Ammon's horn (tissue), 1 donor: ENCODE results near the gene CUBN.

Experiments
- DNase-seq: peaks from one replicate; pipeline ENCODE4 v3.0.0-alpha.2; 2016; ENCODE audit warnings: low spot score

Gene CUBN

GRCh38 chr10:16950656-16951601 is 178.7 kb downstream of the CUBN start:
- DNase-seq = peak; percentile 73

GRCh38 chr10:16949816-16950215 is 179.8 kb downstream of the CUBN start:
- no peak for DNase-seq

GRCh38 chr10:16948361-16948760 is 181.2 kb downstream of the CUBN start:
- DNase-seq = no peak

GRCh38 chr10:16947069-16947468 is 182.5 kb downstream of the CUBN start:
- DNase-seq = no peak

GRCh38 chr10:16945593-16945992 is 184.0 kb downstream of the CUBN start:
- no peak for DNase-seq

- no peak for DNase-seq
Observed at GRCh38 chr10:16944986-16945385, 184.6 kb downstream of the CUBN start.

GRCh38 chr10:16944402-16944801 is 185.2 kb downstream of the CUBN start:
- DNase-seq = no peak

GRCh38 chr10:16943295-16944285 is 186.0 kb downstream of the CUBN start:
- peak; percentile 16 for DNase-seq

- DNase-seq = no peak
Observed at GRCh38 chr10:16942381-16943078, 187.1 kb downstream of the CUBN start.

GRCh38 chr10:16941870-16942269 is 187.7 kb downstream of the CUBN start:
- DNase-seq = no peak

GRCh38 chr10:16941067-16941466 is 188.5 kb downstream of the CUBN start:
- DNase-seq = no peak

- no peak for DNase-seq
Observed at GRCh38 chr10:16938952-16939351, 190.7 kb downstream of the CUBN start.

GRCh38 chr10:16934461-16934860 is 195.2 kb downstream of the CUBN start:
- no peak for DNase-seq

GRCh38 chr10:16933783-16934182 is 195.8 kb downstream of the CUBN start:
- no peak for DNase-seq

- DNase-seq = no peak
Observed at GRCh38 chr10:16931930-16932329, 197.7 kb downstream of the CUBN start.

- no peak for DNase-seq
Observed at GRCh38 chr10:16930540-16930939, 199.1 kb downstream of the CUBN start.

- no peak for DNase-seq
Observed at GRCh38 chr10:16929069-16929468, 200.5 kb downstream of the CUBN start.

- DNase-seq = no peak
Observed at GRCh38 chr10:16927546-16927945, 202.1 kb downstream of the CUBN start.

GRCh38 chr10:16923726-16924125 is 205.9 kb downstream of the CUBN start:
- no peak for DNase-seq

GRCh38 chr10:16923309-16923708 is 206.3 kb downstream of the CUBN start:
- DNase-seq = no peak

GRCh38 chr10:16919121-16919982 is 210.3 kb downstream of the CUBN start:
- no peak for DNase-seq
